T-helper 9 cell (primary cell): ENCODE measurements around the gene SPTBN5.

Experiments
- DNase-seq: peaks from one replicate; pipeline ENCODE4 v3.0.0-alpha.2; 2020

Gene SPTBN5

GRCh38 chr15:41822957-41823356, 70.9 kb downstream of the SPTBN5 start:
- DNase-seq, result no peak

DNA sequence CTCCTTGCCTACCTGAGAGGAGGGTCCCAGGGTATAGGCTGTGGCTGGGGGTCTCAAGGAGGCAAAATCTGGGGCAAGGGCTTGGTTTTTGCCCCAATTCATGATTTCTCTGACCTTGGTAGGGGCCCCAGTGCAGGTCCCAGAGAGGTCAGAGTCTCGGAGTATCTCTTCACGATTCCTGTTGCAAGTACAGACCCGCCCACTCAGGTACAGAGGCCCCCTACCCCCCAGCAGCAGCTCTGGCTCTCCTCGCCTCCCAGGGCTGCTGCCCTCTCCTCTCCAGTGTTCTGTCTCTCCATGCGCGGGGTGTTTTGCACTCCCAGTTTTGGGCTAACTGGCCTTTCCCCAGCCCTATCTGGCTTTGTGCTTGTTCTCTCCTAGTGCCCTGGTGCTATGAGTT, 71.4 kb downstream of the SPTBN5 start:
- DNase-seq, result no peak

- DNase-seq, result no peak
These were observed 72.0 kb downstream of the SPTBN5 start for GRCh38 chr15:41821831-41822230.

- no peak for DNase-seq
These were observed 72.9 kb downstream of the SPTBN5 start for GRCh38 chr15:41820791-41821423.

- no peak for DNase-seq
These were observed 74.3 kb downstream of the SPTBN5 start for GRCh38 chr15:41819455-41820050.

DNA sequence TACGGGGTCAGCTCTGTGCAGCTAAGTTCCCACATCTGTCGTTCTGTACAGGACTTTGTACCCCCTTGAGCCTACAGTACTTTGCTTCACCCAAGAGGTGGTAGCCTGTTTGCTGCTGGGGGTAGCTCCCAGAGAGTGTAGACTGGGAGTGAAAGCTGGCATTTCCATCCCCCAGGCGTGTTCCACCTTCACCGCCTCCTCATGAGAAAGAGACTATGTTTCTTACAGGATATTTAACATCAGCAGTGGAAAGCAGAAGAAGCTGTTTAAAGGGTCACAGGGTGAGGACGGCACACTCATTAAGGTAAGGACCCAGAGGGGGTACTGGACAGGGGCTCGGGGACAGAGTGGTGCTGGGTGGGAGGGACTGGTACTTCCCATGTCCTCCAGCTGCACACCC, 76.1 kb downstream of the SPTBN5 start:
- no peak for DNase-seq

GRCh38 chr15:41817327-41817726, 76.5 kb downstream of the SPTBN5 start:
- no peak for DNase-seq

DNA sequence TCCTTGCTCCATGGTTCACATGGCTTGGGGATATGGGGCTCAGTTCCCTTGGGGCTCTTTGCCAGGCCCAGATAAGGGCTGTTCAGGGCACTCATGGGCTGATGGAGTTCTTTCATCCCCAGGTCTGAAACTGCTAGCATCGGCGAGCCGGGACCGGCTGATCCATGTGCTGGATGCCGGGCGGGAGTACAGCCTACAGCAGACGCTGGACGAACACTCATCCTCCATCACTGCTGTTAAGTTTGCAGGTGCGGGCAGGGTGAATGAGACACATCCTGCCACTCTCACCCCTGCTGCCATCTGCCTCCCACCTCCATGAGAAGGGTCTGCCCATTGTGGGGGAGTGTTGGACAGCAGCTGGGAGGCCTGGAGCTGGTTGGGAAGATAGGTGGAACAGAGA, 77.1 kb downstream of the SPTBN5 start:
- no peak for DNase-seq

DNA sequence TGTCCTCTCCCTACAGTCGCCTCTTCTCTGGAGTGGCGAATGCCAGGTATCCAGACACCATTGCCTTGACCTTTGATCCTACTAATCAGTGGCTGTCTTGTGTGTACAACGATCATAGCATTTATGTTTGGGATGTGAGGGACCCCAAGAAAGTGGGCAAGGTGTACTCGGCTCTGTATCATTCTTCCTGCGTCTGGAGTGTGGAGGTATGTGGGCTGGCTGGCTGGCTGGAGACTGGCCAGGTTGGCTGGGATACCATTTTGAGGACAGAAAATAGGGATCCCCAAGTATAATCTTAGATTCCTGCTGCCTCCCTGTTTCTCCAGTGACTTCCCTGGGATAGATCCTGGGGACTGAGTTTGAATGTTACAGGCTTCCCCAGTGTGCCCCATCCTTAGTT, 79.3 kb downstream of the SPTBN5 start:
- no peak for DNase-seq

DNA sequence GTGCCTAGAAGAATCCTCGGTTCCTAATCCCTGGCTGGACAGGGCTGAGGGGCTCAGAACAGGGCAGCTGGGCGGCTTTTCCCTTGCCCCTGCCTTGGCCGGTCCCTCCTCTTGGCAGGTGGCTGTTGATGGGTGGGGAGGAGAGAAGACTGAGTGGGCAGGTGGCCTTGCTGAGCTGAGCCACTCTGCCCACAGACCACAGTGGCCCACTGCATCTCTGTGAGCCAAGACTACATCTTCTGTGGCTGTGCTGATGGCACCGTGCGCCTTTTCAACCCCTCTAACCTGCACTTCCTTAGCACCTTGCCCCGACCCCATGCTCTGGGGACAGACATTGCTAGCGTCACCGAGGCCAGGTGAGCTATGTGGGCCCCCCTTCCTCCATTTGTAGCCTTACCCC, 80.4 kb downstream of the SPTBN5 start:
- no peak for DNase-seq

DNA sequence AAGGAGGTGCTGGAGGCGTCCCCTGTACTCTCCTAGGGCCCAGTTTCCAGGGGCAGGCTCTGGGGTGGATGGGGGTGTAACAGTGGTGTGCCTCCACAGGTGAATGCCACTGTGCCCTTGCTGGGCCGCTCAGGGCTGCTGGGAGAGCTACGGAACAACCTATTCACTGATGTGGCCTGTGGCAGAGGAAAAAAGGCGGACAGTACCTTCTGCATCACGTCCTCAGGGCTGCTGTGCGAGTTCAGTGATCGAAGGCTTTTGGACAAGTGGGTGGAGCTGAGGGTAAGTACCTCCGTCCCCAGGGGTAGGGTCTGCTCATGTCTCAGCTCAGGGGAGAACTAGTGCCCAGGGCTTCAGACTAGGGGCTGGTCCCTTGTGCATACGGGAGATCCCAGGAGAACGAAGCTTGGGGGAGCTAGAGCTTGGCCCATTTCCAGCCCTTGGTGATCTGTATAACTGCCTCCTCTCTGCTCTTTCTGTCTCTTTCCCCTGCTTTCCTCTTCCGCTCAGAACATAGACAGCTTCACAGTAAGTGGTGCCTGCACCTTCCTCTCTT, 81.0 kb downstream of the SPTBN5 start:
- DNase-seq, result no peak

- DNase-seq, result peak; percentile 66
These were observed 82.2 kb downstream of the SPTBN5 start for GRCh38 chr15:41811432-41812195.

DNA sequence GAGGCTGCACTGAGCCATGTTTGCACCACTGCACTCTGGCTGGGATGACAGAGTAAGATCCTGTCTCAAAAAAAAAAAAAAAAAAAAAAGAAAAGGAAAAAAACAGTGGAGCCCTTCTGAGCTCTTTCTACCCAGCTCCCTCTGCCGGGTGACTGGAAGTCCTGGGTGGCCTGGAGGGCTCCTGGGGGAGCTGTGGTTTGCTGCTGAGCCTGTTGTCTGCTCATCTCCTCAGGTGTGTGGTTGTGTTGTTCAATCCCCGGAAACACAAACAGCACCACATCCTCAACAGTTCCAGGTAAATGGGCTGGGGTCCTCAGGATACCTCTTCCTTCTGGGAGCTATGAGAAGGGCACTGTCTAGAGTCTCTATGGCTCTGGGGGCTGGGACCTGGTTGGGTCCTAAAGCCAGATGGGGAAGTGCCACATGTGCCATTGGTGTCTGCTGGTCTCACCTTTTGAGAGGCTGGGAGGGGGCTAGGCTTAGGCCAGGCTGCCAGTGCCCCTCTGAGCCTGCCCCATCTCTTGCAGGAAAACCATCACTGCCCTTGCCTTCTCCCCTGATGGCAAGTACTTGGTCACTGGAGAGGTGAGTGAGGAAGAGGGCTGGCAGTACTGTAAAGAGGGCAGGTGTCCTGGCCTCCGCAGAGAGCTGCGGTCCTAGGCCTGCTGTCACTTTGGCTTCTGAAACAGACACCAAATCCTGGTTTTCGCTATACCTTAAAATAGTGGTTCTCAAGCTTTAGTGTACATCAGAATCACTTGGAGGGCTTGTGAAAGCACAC, 83.0 kb downstream of the SPTBN5 start:
- DNase-seq, result no peak

- DNase-seq, result no peak
These were observed 84.2 kb downstream of the SPTBN5 start for GRCh38 chr15:41809526-41810220.

DNA sequence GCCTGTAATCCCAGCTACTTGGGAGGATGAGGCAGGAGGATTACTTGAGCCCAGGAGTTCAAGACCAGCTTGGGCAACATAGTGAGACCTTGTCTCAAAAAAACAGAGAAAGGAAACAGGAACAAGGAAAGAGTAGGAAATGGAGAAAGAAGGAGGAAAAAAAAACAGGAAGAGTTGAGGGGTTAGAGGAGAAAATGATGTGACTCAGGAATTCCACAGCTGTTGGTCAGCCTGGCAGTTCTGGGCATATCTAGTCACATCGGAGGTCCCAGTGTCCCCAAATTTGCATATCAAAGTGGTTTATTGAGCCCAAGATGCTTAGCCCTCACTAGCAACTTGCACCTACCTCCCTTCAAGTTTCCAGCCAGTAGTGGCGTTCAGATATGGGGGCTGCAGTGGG, 84.7 kb downstream of the SPTBN5 start:
- no peak for DNase-seq

DNA sequence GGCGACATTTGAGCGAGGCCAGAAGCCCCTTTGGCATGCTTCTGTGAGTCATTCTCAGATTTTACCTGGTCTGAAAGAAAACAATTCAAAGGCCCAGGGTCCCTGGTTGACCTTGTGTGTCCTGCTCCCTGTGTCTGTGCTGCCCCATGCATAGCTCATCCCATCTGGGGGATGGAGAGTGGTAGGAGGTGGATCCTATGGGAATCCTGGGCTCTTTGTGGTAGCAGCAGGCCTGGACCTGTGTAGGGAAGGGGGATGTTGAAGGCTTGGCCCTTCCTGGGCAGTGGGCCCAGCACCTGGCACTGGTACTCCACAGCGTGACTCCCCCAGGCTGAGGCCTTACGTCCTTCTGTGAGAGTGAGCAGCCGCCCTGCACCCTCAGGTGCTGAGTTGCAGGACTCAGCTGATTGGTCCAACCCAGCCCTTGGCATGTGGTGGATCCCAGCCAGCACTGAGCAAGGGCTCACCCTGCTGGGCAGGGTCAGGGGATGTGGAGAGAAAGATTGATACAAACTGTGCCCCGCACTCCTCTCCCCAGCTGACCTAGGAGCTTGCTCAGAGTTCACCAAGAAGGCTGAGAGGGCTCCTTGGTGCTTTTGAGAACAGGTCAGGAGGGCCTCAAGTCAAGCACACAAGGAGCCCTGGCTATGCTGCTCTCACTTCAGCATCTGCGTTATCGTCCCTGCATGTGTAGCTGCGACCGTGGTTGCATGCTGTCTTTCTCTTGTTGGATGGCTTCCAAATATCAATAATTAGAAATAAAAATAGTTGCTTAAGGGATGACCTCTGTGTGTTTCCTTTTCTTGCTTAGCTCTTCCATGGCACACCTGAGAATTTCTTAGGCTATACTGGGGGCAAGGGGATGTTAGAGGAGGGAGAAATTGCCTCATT, 87.3 kb downstream of the SPTBN5 start:
- DNase-seq, result no peak

DNA sequence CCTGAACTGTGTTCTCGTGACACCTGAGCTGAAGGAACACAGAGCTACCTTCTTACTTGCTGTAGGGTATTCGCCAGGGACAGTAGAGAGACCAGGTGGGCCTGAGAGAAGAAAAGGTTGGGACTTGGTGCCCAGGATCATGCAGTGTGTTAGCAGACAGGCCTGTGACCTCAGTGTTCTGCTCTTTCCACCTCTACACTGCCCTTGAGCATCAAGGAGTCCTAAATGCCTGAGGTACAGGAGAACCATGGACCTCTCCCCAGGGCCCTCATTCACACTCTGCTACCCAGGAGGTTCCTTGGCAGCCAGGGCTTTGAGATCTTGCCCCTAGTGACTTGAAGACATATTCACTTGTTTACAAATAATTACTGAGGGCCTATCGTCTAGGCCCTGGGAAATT, 88.1 kb downstream of the SPTBN5 start:
- DNase-seq, result no peak

DNA sequence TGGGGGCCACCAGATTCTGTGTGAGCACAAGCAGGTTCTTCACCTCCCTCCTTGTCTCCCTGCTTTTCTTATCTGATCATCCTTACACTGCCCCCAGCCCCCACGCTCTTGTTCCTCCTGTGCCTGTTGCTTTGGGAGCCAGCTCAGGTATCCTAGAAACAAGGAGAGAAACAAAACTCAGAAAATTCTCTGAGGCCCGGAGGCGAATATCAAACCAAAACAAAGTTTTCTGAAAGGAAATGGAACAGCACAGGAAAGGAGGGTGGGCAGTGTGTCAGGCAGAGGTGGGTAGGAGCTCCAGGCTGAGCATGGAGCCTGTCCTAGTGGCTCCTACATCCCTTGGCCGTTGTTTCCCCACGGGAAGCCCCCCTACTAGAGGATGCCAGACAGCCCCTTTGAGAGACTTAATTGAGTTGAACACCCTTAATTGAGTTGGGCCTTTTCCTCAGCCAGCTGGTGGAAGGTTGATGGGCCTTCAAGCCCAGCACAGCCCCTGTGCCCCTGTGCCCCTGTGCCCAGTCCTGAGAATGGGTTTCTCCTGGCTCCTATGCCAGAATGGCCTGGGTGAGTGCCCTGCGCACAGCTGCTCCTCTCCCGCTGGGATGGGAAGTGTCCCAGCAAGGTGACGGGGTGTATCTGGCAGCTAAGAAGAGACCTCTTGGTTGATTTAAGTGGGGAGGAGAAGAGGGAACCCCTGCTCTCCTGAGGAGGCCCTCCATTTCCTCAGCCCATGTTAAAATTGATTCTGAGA, 88.8 kb downstream of the SPTBN5 start:
- DNase-seq, result no peak

GRCh38 chr15:41804361-41804760, 89.5 kb downstream of the SPTBN5 start:
- no peak for DNase-seq

DNA sequence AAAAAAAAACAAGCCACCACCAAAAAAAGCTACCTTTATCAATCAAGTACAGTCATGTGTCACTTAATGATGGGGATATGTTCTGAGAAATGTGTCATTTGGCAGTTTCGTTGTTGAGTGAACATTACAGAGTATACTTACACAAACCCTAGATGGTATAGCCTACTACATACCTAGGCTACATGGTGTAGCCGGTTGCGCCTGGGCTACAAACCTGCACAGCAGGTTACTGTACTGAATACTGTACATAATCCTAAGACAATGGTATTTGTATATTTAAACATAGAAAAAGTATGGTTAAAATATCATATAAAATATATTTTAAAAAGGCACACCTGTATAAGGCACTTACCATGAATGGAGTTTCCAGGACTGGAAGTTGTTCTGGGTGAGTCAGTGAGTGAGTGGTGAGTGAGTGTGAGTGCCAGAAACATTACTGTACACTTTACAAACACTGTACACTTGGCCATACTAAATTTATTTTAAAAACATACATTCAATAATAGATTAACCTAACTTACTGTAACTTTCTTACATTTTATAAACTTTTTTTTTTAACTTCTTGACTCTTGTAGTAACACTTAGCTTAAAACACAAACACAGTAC, 91.9 kb downstream of the SPTBN5 start:
- no peak for DNase-seq
